HepG2 (cell line): ENCODE results near the gene MMUT. TPM values are rescaled to one million over a fixed set of nuclear protein-coding genes. Genes with fewer than 3 reads are reported as not detected.

ENCODE experiments used
- ATAC-seq: fragments of 200-7000 bp; cut with Tn5 transposase; 3 replicates; pipeline ENCODE4 v1.9.1; 2020; ENCODE audit warnings: mild to moderate bottlenecking, moderate library complexity
- BruUV-seq: library from RNA; stranded (reverse); fragments of 400-500 nt; replicated peaks from 2 replicates; lab custom pipeline; 2021; lab: Mats Ljungman, UMichigan
- CTCF ChIA-PET: fragments of 300-600 bp; formaldehyde crosslinking; extraction: SDS; loops from one replicate; lab custom pipeline; 2021; ENCODE audit warnings: low total read pairs, inconsistent platforms, low intra/inter-chr PET ratio; lab: Yijun Ruan, JAX
- POLR2A ChIA-PET: fragments of 350-600 bp; sonication (Branson Sonifier 250); formaldehyde crosslinking; loops from one replicate; lab custom pipeline; 2020; ENCODE audit warnings: antibody characterized with exemption, inconsistent platforms; lab: Yijun Ruan, JAX
- DNase-seq: peaks from one replicate; pipeline ENCODE4 v3.0.0-alpha.2; 2015; ENCODE audit warnings: low spot score
- FAIRE-seq: peaks from 3 replicates; lab custom pipeline; 2011; peaks lifted over from hg19 to GRCh38; lab: Jason Lieb, UNC
- H2AFZ ChIP-seq: one replicate; pipeline ENCODE4 v1.6.1; 2011; ENCODE audit warnings: low read length, inconsistent platforms
- H3K27ac ChIP-seq: fragments of 300-600 bp; 3 replicates; pipeline ENCODE4 v1.8.0; 2011; ENCODE audit warnings: mixed run types, mild to moderate bottlenecking, mixed read lengths, low read length, inconsistent platforms; ENCODE audit not compliant: insufficient read depth; ENCODE audit errors: extremely low read length
- H3K27me3 ChIP-seq, 2 experiments: fragments of 200-600 bp in 1 of 2; 2 replicates in 1 of 2; 3 replicates in 1 of 2; pipeline versions ENCODE4 v1.6.0 to v1.8.0; 2011; ENCODE audit warnings: low read length in 2 of 2, mild to moderate bottlenecking in 2 of 2, moderate library complexity in 2 of 2, inconsistent platforms in 1 of 2; ENCODE audit not compliant: insufficient read depth in 2 of 2, control insufficient read depth in 1 of 2
- H3K36me3 ChIP-seq, 2 experiments: fragments of 200-600 bp in 1 of 2; replicated peaks in 1 of 2; 2 replicates in 1 of 2; 3 replicates in 1 of 2; pipeline versions ENCODE4 v1.5.1 to v1.8.0; 2011; ENCODE audit warnings: low read length in 2 of 2, inconsistent platforms in 1 of 2; ENCODE audit not compliant: insufficient read depth in 2 of 2, control insufficient read depth in 1 of 2
- H3K4me1 ChIP-seq: 2 replicates; pipeline ENCODE4 v1.5.1; 2012; ENCODE audit warnings: low read length, inconsistent platforms; ENCODE audit not compliant: insufficient read depth
- H3K4me2 ChIP-seq: 2 replicates; pipeline ENCODE4 v1.6.0; 2011; ENCODE audit warnings: low read depth, low read length, inconsistent platforms
- H3K4me3 ChIP-seq, 3 experiments: fragments of 200-600 bp in 1 of 3; sonication (generic), shearing (Covaris generic) in 1 of 3; replicated peaks in 1 of 3; 2 replicates each; pipeline ENCODE4 v1.5.1; 2011 to 2016; ENCODE audit warnings: low read length in 3 of 3, inconsistent platforms in 2 of 3, low read depth in 2 of 3, mild to moderate bottlenecking in 2 of 3, control low read depth in 1 of 3, mixed read lengths in 1 of 3; ENCODE audit not compliant: insufficient read depth in 1 of 3
- H3K79me2 ChIP-seq: one replicate; pipeline ENCODE4 v1.6.1; 2011; ENCODE audit warnings: low read length, inconsistent platforms; ENCODE audit not compliant: insufficient read depth
- H3K9ac ChIP-seq: 2 replicates; pipeline ENCODE4 v1.6.0; 2011; ENCODE audit warnings: mild to moderate bottlenecking, low read depth, low read length, inconsistent platforms; ENCODE audit not compliant: insufficient read depth
- H3K9me3 ChIP-seq: 2 replicates; pipeline ENCODE4 v1.5.1; 2012; ENCODE audit warnings: mild to moderate bottlenecking, low read length
- H4K20me1 ChIP-seq: 2 replicates; pipeline ENCODE4 v1.6.0; 2011; ENCODE audit warnings: inconsistent platforms, mild to moderate bottlenecking, low read length, moderate library complexity; ENCODE audit not compliant: insufficient read depth
- FOXO4 ChIP-seq: sonication (generic); formaldehyde crosslinking; conservative IDR thresholded peaks from 2 replicates; pipeline ENCODE4 v1.8.1; 2023; ENCODE audit warnings: missing genetic modification reagents
- KDM3A ChIP-seq: IDR thresholded peaks from 2 replicates; pipeline ENCODE4 v1.6.1; 2018; ENCODE audit warnings: low read depth, missing compliant biosample characterization
- LRRFIP1 ChIP-seq: sonication (generic); formaldehyde crosslinking; conservative IDR thresholded peaks from 2 replicates; pipeline ENCODE4 v1.4.0; 2020; ENCODE audit warnings: missing genetic modification reagents
- NFIB ChIP-seq: sonication (generic); formaldehyde crosslinking; IDR thresholded peaks from 2 replicates; pipeline ENCODE4 v1.9.0; 2021; ENCODE audit warnings: missing genetic modification reagents, mild to moderate bottlenecking, borderline replicate concordance
- REST ChIP-seq, 2 experiments: IDR thresholded peaks; 2 replicates each; pipeline ENCODE4 v1.6.1; 2011 to 2012; ENCODE audit warnings: low read length in 2 of 2, borderline replicate concordance in 1 of 2, low read depth in 1 of 2, mild to moderate bottlenecking in 1 of 2, moderate library complexity in 1 of 2
- SIN3B ChIP-seq: fragments of 150-350 bp; IDR thresholded peaks from 2 replicates; pipeline ENCODE4 v1.6.1; 2014; ENCODE audit warnings: low read length
- TEF ChIP-seq: sonication (generic); formaldehyde crosslinking; IDR thresholded peaks from 2 replicates; pipeline ENCODE4 v1.5.0; 2020; ENCODE audit warnings: missing genetic modification reagents
- ZNF446 ChIP-seq: sonication (generic); formaldehyde crosslinking; IDR thresholded peaks from 2 replicates; pipeline ENCODE4 v1.5.0; 2020; ENCODE audit warnings: mild to moderate bottlenecking, missing genetic modification reagents
- ZNF761 ChIP-seq: sonication (generic); formaldehyde crosslinking; conservative IDR thresholded peaks from 2 replicates; pipeline ENCODE4 v1.4.0; 2020; ENCODE audit warnings: mild to moderate bottlenecking, missing genetic modification reagents
- ZNF768 ChIP-seq: sonication (generic); formaldehyde crosslinking; IDR thresholded peaks from 2 replicates; pipeline ENCODE4 v1.4.0; 2020; ENCODE audit warnings: missing genetic modification reagents
- ZZZ3 ChIP-seq: sonication (generic); formaldehyde crosslinking; IDR thresholded peaks from 2 replicates; pipeline ENCODE4 v1.4.0; 2020; ENCODE audit warnings: missing genetic modification reagents, mild to moderate bottlenecking, borderline replicate concordance
- whole genome bisulfite sequencing: methylation state at CpG from one replicate; pipeline ENCODE4 v1.1.6; 2017; ENCODE audit warnings: low lambda C conversion rate; 5-methylcytosine and 5-hydroxymethylcytosine counted together
- in situ Hi-C: cut with HindIII; loops from 2 replicates; pipeline ENCODE4 v1.10.0; 2017; ENCODE audit warnings: low pct_unique_long_range_greater_than_20kb; ENCODE audit not compliant: extremely low pct_ligation_motif_present
- intact Hi-C: fragments of 100-400 bp; cut with micrococcal nuclease; formaldehyde crosslinking; loops from one replicate; pipeline ENCODE4 v1.10.0; 2022; ENCODE audit not compliant: unreplicated experiment
- polyA plus RNA-seq, 8 experiments: library from polyadenylated mRNA; depleted of rRNA in 3 of 8; stranded (reverse) in 7 of 8; unstranded in 1 of 8; fragments of >200 nt; fragmentation: Illumina TruSeq in 4 of 8; extraction: Trizol in 4 of 8; gene quantifications; 2 replicates each; pipeline versions ENCODE4 v1.2.1 to v1.2.3, GENCODE V29; 2011 to 2016; ENCODE audit warnings: low read depth in 4 of 8, missing spikeins in 1 of 8, mixed read lengths in 1 of 8; ENCODE audit not compliant: insufficient read depth in 1 of 8
- total RNA-seq, 5 experiments: library from RNA; depleted of rRNA; stranded (reverse); fragments of >200 nt; fragmentation: Illumina TruSeq; extraction: Trizol; gene quantifications; 2 replicates each; pipeline ENCODE4 v1.2.3, GENCODE V29; 2016; ENCODE audit warnings: low read depth in 1 of 5
- TF ChIP-seq, protein P1 (sequence below): sonication (generic); formaldehyde crosslinking; IDR thresholded peaks from 2 replicates; pipeline ENCODE4 v1.5.0; 2020; ENCODE audit warnings: mild to moderate bottlenecking, missing genetic modification reagents

Gene MMUT
- total and polyA plus RNA-seq, 2 of the 13 experiments (the other 11 are each of a cell fraction or from before 2014, with no cell fraction given), result 16.1 to 20.5 TPM

DNA sequence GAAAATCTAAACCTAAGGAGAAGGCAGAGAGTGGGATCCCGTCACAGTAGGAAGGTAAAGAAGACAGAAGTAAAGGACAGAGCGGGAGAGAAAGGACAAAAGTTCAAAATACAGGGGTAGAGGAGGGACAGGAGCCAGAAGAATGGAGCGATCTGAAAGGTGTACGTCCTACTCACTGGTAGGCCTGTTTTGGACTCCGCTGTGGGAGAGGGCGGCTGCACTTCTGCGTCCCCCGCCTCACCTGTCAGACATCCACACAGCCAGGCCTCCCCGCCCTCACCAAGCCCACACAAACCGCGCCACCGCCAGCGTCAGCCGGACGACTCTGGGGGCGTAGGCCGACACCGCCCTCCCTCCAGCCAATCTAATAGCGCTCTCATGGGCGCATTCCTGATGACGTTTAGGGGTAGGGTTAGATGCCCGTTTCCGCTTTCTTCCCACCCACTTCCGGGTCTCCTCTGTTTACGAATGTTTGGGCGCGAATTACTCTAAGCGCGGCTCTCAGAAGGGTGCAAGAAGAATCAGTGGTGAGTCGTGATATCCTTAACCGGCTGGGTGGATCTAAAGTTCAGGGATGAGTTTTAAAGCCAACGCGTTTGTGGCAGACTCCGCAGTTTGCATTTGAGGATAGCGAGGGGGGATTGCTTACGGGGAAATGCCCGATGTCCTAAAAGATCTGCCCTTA, at the start of gene MMUT, which contains the start of gene CENPQ (continued):
- TF ChIP-seq TEF (CRISPR knock-in tag), result no peak
- TF ChIP-seq, all 625 proteins: peak for 334

GRCh38 chr6:49509342-49509741, 46.3 kb upstream of the MMUT start:
- Histone ChIP-seq H3K4me1 (peaks cover 63% of the 10 kb centered on the region), H3K27ac (peak overlapping the region; percentile 41), H3K27me3 (no peaks in the 10 kb centered on the region), H3K36me3 (no peaks in the 10 kb centered on the region), H4K20me1 (no peaks in the 10 kb centered on the region), H3K9me3 (no peaks in the 10 kb centered on the region), H3K4me3 (no peak overlapping the region), H3K4me2 (peak overlapping the region; percentile 12; the same call in 1 of the 2 replicates), H2AFZ (peak overlapping the region; percentile 99), H3K9ac (no peak overlapping the region), H3K79me2 (no peaks in the 10 kb centered on the region)
- ATAC-seq (peak; percentile 47; the same call in 2 of the 3 replicates), DNase-seq (peak; percentile 42), FAIRE-seq (no peak)
- 65% methylated on average over 3 of the region's 3 CpGs for WGBS
- ChIA-PET CTCF (no interaction called here), POLR2A (interaction anchor here (0.9 kb wide), 1 partner anchor 12 kb away, joined by 3 read pairs; no protein-coding TSS in a partner anchor)
- no TSS peak for BruUV-seq
- in situ Hi-C loops, result no loop called here
- intact Hi-C loops, result loop anchor here (1.0 kb wide), 1 partner anchor 46 kb away; the partner anchor contains the start of genes CENPQ and MMUT
- no peak for TF ChIP-seq ZNF768
- TF ChIP-seq NFIB (CRISPR knock-in tag), result no peak
- TF ChIP-seq FOXO4, result no peak
- TF ChIP-seq, protein P1, sequence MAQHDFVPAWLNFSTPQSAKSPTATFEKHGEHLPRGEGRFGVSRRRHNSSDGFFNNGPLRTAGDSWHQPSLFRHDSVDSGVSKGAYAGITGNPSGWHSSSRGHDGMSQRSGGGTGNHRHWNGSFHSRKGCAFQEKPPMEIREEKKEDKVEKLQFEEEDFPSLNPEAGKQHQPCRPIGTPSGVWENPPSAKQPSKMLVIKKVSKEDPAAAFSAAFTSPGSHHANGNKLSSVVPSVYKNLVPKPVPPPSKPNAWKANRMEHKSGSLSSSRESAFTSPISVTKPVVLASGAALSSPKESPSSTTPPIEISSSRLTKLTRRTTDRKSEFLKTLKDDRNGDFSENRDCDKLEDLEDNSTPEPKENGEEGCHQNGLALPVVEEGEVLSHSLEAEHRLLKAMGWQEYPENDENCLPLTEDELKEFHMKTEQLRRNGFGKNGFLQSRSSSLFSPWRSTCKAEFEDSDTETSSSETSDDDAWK, result no peak
- TF ChIP-seq REST (IDR thresholded peaks at IDR 0.05; ENCODE audit: borderline replicate concordance in 1 of 2, low read depth in 1 of 2, low read length in 2 of 2), result no peak
- TF ChIP-seq ZZZ3 (CRISPR knock-in tag), result no peak
- TF ChIP-seq KDM3A (CRISPR knock-in tag), result no peak
- TF ChIP-seq SIN3B, result no peak
- TF ChIP-seq ZNF761 (CRISPR knock-in tag), result no peak
- TF ChIP-seq ZNF446 (CRISPR knock-in tag), result no peak
- TF ChIP-seq LRRFIP1 (CRISPR knock-in tag), result no peak
